NCI-H524 treated with DMSO at 0.1 percent for 48 hours (cell line): Measurements from ENCODE around the gene UTF1.
"Not testable (repeated sequence)": the region's sequence is repeated elsewhere in the genome, so short reads cannot be mapped to it uniquely, and the experiment has no call there.

Experiments
- DNase-seq: peaks from one replicate; lab custom pipeline; 2025; lab: John Stamatoyannopoulos, UW

UTF1 gene

DNA sequence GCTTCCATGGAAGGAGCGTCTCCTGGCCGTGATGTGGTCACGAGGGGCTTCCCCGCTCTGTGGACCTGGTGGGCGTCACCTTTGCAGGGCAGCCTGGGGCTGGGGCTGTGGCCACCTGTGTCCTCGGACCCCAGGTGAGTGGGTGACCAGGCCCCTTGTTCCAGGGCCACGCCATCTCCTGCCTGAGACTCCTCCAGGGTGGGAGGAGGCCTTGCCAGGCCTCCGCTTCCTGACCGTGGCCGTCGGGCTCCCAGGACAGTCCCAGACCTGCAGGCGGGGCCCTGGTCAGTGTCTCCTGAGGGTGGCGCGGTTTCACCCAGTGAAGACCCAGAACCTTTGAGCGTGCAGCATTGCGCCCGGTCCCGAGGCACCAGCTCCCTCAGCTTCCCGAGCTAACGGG, 20.4 kb upstream of the UTF1 start:
- no peak for DNase-seq

DNA sequence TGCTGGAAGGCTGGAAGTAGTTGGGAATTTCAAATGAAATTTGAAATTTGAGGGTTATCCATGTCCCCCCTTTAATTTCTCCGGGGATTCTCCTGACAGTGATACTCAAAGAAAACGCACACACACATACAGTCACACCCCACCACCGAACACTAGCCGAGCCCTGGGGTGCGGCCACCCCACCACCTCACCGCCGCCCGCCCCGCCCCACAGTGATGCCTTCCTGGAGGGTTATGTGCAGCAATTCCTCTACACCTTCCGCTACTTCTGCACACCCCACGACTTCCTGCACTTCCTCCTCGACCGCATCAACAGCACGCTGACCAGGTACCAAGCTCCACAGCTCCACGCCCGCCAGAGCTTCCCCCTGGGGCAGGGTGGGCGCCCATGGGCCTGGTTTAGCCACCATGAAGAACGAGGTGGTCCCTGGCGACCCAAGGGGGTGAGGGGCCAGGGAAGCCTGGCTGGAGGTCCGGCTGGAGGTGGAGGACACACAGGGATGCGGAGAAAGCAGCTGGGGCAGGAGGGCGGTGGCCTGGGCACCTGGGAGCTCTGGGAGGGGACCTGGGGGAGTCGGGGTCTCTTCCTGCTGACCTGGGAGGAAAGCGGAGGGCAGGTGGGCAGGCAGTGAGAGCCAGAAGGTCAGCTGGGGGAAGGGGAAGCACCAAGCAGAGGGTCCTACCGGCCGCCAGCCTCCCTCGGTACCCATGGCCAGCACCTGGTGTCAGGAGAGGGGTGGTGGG, 19.4 kb upstream of the UTF1 start:
- no peak for DNase-seq

DNA sequence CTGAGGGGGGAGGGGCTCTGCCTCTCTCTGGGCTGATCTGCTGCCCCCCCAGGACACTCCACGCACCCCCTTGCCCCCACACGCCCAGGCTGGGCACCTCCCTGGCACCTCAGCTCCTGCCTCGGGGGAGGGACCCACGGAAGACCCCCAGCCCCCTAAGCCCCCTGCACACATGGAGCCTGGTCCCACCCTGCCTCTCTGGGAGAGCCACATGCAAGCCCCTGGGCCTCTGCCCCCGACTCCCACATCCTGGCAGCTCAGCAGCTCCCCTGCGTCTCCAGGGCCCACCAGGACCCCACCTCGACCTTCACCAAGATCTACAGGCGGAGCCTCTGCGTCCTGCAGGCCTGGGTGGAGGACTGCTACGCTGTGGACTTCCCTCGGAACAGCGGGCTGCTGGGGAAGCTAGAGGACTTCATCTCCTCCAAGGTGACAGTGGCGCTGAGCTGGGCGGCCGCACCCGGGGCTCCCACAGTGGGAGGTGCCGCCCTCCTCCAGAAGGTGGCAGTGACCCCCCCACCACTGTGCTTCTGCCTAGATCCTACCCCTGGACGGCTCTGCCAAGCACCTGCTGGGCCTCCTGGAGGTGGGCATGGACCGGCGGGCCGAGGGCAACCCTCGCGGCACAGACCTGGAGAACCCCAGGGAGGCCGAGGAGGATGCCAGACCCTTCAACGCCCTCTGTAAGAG, 18.7 kb upstream of the UTF1 start:
- DNase-seq = no peak

DNA sequence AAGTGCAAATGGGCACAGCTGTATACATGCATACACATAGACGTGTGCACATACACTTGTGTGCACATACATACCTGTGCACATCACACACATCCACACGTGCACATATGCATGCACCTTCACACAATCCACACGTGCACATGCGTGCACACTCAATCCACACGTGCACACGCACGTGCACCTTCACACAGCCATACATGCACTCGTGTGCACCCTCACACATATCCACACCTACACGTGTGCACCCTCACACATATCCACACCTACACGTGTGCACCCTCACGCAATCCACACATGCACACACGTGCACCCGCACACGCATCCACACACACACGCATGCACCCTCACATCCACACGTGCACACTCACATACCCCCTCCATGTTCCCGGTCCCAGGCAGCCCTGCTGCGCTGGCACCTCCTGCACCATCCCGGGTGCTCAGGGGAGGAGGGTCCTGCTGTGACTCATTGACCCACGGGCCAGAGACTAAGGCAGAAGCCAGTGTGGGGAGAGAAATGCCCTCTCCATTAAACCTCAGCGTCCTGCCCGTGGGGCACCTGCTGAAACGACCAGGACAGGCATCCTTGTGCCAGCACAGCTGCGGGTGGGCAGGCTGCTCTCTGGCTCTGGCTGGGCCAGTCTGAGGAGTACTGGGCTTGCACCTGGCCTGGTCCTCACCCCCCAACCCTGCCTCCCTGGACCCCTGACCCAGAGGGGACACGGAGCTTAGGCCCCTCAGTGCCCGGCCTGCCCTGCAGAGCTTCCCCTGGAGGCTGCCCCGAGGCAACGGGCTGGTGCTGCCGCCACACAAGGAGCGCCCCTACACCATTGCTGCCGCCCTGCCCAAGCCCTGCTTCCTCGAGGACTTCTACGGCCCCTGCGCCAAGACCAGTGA, 17.8 kb upstream of the UTF1 start:
- no peak for DNase-seq

DNA sequence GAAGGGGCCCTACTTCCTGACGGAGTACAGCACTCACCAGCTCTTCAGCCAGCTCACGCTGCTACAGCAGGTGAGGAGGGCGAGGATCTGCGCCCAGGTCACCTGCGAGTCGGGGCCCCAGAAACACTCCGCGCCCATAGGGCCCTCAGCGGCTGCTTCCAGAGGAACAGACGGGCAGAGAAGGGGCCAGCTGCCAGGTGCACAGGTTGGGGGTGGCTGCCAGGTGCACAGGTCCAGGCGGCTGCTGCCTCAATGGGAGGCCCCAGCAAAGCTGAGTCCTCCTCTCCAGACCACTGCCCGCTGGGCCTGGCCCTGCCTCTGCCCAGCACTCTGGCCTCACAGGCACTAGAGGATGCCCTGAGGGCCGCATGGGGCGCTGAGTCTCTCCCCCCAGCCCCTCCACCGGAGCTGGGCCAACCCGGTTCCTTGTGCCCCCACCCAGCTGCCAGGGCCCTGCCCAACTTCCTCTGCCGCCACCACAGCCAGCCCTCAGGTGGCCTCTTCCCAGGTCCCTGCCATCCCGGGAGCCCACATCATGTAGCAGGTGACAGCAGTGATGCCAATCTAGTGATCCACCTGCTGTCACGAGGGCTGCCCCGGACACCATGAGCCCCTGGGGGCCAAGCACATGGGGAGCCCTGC, 17.0 kb upstream of the UTF1 start:
- DNase-seq = no peak

DNA sequence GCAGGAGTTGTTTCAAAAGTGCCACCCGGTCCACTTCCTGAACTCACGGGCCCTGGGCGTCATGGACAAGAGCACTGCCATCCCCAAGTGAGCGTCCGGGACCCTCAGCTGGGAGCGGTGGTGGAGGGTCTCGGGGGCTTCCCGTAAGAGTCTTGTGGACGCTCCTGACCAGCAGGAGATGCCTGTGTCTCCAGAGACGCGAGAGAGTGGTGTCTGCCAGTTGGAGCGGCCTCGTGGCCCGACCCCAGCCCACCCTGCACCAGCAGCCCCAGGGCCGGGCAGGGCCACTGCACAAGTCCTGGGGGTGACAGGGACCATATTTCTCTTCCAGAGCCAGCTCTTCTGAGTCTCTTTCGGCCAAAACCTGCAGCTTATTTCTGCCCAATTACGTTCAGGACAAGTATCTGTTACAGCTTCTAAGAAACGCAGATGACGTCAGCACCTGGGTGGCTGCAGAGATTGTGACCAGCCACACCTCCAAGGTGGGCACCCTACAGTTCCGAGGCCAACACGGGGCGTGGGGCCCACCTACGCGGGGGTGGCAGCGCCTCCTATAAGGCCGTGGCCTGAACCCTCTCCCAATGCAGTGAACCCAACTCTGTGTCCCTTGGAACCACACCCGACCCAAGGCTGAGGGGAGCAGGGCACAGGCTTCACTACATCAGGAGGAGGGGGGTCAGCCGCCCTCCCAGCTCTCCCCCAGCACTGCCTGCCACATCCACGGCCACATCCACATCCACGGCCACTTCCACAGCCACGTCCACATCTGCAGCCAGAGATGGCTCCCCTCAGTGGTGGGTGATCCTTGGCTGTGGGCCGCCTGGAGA, 16.2 kb upstream of the UTF1 start:
- DNase-seq = no peak

DNA sequence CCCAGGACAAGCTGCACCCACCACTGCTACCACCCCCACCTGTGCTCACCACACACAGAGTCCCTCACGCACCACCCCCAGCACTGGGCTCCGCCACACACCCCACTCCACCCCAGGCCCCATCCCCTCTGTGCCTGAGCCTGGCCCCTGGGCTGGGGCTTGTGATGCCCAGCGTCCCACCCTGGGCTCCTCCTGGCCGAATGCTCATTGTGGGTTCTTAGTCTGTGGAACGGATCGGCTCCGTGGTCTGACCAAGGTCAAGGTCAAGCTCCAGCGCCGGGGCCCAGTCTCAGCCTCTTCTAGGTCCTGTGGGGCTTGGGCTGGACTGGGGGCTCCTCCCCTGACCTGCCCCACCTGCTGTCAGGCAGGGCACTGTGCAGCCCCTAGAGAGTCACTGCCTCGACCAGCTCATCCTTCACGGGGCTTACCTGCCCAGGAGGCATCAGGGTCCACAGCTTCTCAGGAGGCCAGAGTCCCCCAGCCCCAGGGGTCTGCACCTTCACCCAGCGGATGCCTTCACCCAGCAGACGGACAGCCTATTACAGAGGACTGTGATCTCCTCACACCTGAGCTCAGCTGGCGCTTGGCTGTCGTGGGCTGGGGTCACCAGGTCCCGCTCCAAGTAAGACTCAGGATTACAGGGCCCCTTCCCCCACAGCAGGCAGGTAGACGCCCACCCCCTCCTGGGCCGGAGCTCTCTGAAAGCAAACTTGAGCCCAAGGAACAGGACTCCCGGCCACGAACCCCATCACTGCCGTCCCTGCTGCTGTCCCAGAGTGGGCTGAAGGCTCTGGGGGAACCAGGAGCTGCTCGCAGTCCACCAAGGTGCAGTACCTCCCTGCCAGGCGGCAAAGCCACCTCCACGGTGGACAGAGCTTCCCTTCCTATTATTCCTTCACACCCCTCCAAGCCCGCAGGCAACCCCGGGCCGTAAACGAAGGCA, 15.3 kb upstream of the UTF1 start:
- no peak for DNase-seq

DNA sequence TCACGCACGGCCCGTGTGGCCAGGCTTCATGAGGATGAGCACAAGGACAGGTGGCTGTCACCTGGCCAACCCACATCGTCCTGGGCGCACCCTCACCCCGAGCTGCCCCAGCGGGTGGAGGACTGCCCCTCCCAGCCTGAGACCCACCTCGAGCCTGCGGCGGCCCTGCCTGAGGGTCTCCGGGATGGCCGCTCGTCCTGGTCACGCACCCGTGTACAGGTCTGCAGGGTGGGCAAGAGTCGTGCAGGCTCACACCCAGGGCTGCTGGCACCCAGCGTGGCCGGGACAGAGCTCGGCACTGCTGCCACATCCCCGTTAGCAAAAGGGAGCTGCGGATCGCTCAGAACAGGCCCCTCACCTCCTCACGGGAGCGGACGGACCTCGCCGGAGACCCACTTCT, 14.4 kb upstream of the UTF1 start:
- no peak for DNase-seq

DNA sequence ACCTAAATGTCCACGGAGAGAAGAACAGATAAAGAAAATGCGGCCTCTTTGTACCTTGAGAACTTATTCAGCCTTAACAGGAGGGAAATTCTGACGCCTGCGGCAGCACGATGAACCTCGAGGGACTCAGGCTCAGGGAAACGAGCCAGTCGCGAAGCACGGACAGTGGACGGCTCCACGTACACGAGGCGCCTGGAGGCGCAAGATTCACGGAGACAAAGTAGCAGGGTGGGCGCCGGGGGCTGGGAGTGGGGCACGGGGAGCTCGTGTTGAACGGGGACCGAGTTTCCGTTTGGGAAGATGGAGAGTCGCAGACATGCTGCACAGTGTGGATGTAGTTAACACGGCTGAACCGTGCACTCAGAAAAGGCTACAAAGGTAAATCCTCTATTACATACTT, 13.2 kb upstream of the UTF1 start:
- no peak for DNase-seq

DNA sequence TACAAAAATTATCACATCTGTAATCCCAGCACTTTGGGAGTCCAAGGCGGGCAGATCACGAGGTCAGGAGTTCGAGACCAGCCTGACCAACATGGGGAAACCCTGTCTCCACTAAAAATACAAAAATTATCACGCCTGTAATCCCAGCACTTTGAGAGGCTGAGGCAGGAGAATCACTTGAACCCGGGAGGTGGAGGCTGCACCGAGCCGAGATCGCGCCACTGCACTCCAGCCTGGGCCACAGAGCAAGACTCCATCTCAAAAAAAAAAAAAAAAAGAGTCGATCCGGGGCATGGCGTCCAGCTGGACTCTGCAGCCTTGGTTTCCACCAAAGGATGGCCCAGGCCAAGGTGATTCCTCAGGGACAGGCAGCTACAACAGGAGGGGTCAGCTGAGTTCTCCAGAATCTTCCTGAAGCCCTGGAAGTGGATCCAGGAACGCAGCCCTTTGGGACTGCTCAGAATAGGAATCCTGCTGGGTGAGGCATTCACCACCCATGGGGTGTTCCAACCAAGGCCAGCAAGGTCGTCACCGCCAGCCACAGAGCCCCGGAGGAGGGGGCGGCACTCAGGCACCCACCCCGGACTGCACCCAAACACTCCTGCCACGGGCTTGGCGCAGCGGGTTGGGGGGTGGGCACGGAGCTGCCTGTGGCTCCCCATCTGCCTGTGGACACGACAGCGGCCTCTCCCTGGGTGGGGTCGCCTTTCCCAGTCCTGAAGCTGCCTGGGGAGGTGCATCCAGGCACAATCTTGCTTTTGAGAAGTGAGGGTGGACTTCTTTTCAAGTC, 12.0 kb upstream of the UTF1 start:
- DNase-seq = no peak

DNA sequence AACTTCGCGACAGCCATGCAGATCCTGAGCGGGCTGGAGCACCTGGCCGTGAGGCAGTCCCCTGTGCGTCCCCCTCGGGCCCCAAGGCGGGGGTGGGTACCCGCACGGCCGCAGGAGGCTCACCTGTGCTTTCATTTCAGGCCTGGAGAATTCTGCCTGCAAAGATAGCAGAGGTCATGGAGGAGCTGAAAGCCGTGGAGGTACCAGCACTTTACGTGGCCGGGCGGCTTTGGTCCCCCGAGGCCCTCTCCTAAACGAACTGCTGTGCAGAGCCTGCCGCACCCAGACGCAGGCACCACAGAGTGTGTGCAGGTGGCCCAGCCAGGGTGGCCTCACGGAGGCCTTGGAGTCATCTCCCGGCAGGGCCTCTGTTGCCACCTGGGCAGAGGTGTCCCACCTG, 11.1 kb upstream of the UTF1 start:
- DNase-seq = no peak

DNA sequence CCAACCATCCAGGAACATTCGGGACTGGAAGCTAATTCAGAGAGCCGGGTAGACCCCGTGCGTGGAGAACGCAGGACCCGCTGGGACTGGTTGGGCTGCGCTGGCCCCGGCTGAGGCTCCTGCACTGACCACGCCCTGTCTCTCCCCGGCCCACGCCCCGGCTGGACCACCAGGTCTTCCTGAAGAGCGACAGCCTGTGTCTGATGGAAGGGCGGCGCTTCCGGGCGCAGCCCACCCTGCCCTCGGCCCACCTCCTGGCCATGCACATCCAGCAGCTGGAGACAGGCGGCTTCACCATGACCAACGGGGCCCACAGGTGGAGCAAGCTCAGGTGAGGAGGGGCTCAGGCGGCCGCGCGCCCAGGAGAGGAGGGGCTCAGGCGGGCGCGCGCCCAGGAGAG, 10.2 kb upstream of the UTF1 start:
- no peak for DNase-seq

DNA sequence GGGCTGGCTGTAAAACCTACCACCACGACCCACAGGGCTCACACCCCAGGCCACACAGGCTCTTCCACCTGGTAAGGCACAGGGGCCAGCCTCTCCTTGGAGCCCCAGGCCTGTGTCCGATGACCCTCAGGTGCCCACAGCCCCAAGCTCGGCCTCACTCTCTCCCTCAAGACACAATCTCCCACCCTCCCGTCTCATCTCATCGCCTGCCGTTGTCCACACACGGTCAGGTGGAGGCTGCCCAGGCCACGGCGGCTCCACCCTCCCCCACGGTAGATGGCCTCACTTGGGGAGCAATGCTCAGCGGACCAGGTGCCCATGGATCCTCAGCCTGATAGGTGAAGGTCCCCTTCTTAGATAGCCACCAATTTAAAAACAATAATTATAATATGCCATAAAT, 8.7 kb upstream of the UTF1 start:
- no peak for DNase-seq

DNA sequence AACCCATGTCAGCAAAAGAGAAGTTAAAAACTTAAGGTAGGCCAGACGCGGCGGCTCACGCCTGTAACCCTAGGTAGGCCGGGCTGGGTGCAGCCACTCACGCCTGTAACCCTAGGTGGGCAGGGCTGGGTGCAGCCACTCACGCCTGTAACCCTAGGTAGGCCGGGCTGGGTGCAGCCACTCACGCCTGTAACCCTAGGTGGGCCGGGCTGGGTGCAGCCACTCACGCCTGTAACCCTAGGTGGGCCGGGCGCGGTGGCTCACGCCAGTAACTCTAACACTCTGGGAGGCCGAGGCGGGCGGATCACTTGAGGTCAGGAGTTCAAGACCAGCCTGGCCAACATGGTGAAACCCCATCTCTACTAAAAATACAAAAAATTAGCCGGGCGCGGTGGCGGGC, 8.3 kb upstream of the UTF1 start:
- not testable (repeated sequence) for DNase-seq

DNA sequence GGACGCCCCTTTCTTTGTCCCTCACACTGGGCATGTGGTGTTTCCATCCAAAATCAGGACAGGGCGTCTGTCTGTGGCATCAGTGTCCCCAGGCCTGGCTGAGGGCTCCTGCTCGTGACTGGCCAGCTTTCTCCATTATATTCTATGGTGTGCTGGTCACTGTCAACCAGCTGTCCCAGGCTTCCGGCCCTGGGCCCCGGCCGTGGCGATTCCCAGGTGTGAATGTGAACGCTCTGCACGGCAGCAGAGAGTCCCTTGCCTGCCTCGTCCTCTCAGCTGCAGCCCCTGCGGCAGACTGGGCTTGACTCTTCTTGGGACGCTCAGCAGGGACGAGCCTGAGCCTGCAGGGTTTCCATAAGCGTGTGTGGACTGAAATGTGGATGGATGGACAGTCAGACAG, 5.9 kb upstream of the UTF1 start:
- no peak for DNase-seq

DNA sequence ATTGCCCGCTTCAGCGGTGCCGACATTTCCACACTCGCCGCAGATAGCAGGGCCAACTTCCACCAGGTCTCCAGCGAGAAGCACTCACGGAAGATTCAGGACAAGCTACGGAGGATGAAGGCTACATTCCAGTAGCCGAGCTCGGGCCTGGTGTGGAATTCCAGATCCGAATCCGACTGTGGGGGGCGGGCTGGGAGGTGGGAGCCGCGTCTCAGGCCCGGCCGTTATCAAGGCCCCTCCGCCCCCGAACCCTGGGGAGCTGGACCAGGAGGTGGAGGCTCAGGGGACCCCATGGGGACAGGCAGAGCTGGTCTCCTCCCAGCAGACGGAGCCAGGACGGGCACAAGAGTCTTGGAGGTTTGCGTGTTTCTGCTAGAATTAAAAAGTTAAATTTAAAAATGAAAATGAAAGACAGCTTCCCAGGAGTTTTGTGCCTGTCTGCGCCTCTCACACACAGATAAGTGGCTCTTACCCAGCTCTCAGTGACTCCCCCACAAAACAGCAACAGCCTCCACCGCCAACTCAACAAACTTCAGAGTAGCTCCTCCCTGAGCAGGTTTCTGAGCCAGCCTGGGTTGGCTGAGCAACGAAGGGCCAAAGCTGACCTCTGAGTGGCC, 5.2 kb upstream of the UTF1 start:
- no peak for DNase-seq

DNA sequence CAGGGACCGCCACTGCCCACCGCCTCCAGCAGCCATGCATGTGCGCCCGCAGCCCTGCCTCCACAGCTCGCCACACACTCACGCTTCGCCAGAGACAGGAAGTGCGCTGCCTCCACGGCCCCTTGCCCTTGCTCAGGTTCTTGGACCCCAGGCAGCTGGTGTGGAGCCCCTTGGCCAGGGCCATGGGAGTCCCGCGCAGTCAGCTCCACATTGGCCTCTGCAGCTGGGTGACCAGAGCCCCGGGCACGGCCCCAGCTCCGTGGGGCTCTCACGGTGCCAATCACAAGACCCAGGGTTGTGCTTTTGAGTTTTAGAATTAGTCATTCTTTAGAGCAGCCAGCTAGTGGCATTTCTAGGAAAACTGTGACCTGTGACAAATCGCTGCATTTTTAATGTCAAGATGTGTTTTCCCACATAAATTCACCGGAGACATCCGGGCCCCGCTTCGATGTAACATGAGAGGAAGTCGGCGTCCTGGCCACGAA, 4.3 kb upstream of the UTF1 start:
- DNase-seq = no peak

DNA sequence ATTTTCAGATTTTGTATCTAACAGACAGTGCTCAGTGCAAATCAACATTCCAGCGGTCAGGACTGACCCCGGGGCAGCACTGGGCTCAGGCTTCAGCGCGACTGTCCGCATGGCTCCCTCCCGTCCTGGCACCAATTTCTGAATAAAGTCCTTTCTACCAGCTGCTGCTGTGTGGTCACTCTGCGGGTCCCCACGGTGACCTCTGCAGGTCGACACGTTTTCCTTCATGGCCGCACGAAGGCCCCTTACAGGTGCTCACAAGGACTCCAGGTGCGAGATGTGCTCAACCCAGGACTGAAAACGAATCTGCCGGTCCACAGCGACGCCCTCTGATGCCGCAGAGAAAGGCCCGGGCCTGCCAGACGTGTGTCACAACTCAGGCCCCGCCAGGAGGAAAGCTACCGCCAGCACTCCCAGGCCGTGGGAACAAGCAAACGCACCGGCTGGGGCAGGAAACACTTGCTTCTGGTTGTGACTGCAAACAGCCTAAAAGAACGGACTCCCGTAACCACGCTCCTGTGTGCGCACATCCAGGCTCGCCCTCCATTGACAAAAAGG, 3.7 kb upstream of the UTF1 start:
- no peak for DNase-seq

DNA sequence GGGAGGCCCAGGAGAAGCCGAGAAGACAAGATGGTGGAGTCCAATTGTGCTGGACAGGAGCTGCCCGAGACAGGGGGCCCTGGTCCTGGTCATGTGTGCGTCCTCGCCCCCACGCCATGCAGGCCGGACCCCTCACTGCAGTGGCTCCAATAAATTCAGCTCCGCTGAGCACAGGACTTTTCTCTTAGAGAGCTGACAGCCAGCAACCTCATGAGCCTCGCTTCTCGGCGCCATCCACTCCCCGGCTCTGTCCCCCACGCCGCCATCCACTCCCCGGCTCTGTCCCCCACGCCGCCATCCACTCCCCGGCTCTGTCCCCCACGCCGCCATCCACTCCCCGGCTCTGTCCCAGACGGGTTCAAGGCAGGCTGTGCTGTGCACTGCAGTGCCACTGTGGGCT, 2.8 kb upstream of the UTF1 start:
- DNase-seq = no peak
